Kidney (tissue), 14 donors: ENCODE data around the gene ZFP36L1. TPM values are rescaled to one million over a fixed set of nuclear protein-coding genes. Genes with fewer than 3 reads are reported as not detected.

Experiments used
- DNase-seq, 5 donors: peaks; one replicate each; pipeline ENCODE4 v3.0.0-alpha.2; 2013 to 2020
- FAIRE-seq: peaks from 2 replicates; lab custom pipeline; 2012; peaks lifted over from hg19 to GRCh38; lab: Jason Lieb, UNC
- H3K27ac ChIP-seq, 2 donors: one replicate each; pipeline ENCODE4 v1.7.0; 2013; ENCODE audit warnings: low read depth in 2 of 2, low read length in 2 of 2, inconsistent platforms in 1 of 2
- H3K27me3 ChIP-seq: one replicate; pipeline ENCODE4 v1.7.1; 2013; ENCODE audit warnings: low read length, inconsistent platforms; ENCODE audit not compliant: control insufficient read depth, insufficient read depth
- H3K36me3 ChIP-seq, 3 donors: one replicate each; pipeline versions ENCODE4 v1.7.0 to v1.7.1; 2013; ENCODE audit warnings: low read length in 3 of 3, control low read depth in 1 of 3, inconsistent platforms in 1 of 3; ENCODE audit not compliant: insufficient read depth in 3 of 3, control insufficient read depth in 2 of 3
- H3K4me1 ChIP-seq, 3 donors: one replicate each; pipeline versions ENCODE4 v1.7.0 to v1.7.1; 2013; ENCODE audit warnings: low read length in 3 of 3, inconsistent platforms in 1 of 3, low read depth in 1 of 3; ENCODE audit not compliant: control insufficient read depth in 2 of 3, insufficient read depth in 2 of 3
- H3K4me3 ChIP-seq, 3 donors: one replicate each; pipeline versions ENCODE4 v1.7.0 to v1.8.1; 2013; ENCODE audit warnings: low read length in 3 of 3, control low read depth in 1 of 3, inconsistent platforms in 1 of 3
- H3K9ac ChIP-seq, 3 donors: one replicate each; pipeline versions ENCODE4 v1.7.0 to v1.7.1; 2013; ENCODE audit warnings: low read length in 3 of 3, control low read depth in 1 of 3, inconsistent platforms in 1 of 3
- H3K9me3 ChIP-seq, 3 donors: one replicate each; pipeline versions ENCODE4 v1.7.0 to v1.7.1; 2013; ENCODE audit warnings: low read length in 3 of 3, control low read depth in 1 of 3, inconsistent platforms in 1 of 3; ENCODE audit not compliant: control insufficient read depth in 2 of 3, insufficient read depth in 1 of 3
- CTCF ChIP-seq: IDR thresholded peaks from 3 replicates; pipeline ENCODE4 v1.5.1; 2012; ENCODE audit warnings: mild to moderate bottlenecking, moderate library complexity, borderline replicate concordance; ENCODE audit not compliant: insufficient read depth; ENCODE audit errors: extremely low read depth
- intact Hi-C: fragments of 100-400 bp; cut with DNase I; formaldehyde crosslinking; loops from one replicate; pipeline ENCODE4 v1.11.1; 2022
- polyA plus RNA-seq: library from polyadenylated mRNA; stranded (reverse); fragments of 350-450 nt; fragmentation: Illumina TruSeq; extraction: RNeasy Lipid Tissue Mini Kit (QIAGEN cat#74804); gene quantifications from one replicate; pipeline ENCODE4 v1.2.3, GENCODE V29; 2014; ENCODE audit warnings: low read depth, low replicate concordance; ENCODE audit not compliant: insufficient read depth
- total RNA-seq: library from RNA; stranded (reverse); fragmentation: NEBNext Ultra II Directional; extraction: Animal tissue kit (Norgen Biotek cat#: 25700); gene quantifications from one replicate; pipeline ENCODE4 v1.2.1, GENCODE V29; 2021
- donor health status: control.
- donor health status: control.
- donor health status: control.
- donor health status: control.
- donor health status: control.
- donor health status: DM: yes; HTN: yes; CAD: no.
- donor health status: Normal renal cell carcinoma (clear cell type).

The ZFP36L1 gene
- total and polyA plus RNA-seq, 2 donors from 2014 or later, result 73.3 to 289 TPM

GRCh38 chr14:68822926-68823325 lies 30.1 kb upstream of the ZFP36L1 start:
- intact Hi-C loops, result loop anchor here (10.0 kb wide), 1 partner anchor 888 kb away; no protein-coding TSS in a partner anchor

DNA sequence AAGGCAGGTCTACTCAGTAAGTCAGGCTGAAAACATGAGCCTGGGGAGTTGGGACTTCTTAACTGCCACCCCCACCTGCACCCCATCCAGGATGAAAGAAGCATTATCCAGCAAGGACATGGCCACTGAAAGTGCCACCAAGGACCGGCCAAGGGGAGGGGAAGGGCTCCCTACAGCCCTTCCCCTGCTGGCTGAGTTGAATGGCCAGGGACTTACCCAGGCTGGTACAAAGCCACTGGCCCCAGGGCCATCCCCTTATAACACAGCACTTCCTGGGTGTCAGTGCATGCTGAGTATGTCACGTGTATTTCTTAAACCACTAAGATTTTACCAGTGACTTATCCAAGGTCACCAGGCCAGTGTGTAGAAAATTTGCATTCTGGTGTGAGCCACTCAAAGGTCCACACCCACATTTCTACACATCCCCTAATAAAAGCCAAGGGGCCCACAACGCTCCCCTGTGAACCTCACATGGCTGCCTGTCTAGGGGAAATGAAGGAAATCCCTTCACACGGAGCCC lies 29.3 kb upstream of the ZFP36L1 start:
- no peak overlapping the region for H3K27ac ChIP-seq
- TF ChIP-seq CTCF, result no peak
- FAIRE-seq, result no peak

More at GRCh38 chr14:68822926-68823325, 30.1 kb upstream of the ZFP36L1 start:
- TF ChIP-seq CTCF, result no peak
- FAIRE-seq (no peak), DNase-seq (no peak)
- peaks cover 0 to 19% (median 15%) of the 10 kb centered on the region in 3 donors for H3K4me1 ChIP-seq
- no peak overlapping the region for H3K9ac ChIP-seq
- H3K9me3 ChIP-seq, result no peaks in the 10 kb centered on the region
- no peak overlapping the region for H3K27ac ChIP-seq
- no peaks in the 10 kb centered on the region for H3K36me3 ChIP-seq
- H3K27me3 ChIP-seq, result no peaks in the 10 kb centered on the region
- no peak overlapping the region for H3K4me3 ChIP-seq

DNA sequence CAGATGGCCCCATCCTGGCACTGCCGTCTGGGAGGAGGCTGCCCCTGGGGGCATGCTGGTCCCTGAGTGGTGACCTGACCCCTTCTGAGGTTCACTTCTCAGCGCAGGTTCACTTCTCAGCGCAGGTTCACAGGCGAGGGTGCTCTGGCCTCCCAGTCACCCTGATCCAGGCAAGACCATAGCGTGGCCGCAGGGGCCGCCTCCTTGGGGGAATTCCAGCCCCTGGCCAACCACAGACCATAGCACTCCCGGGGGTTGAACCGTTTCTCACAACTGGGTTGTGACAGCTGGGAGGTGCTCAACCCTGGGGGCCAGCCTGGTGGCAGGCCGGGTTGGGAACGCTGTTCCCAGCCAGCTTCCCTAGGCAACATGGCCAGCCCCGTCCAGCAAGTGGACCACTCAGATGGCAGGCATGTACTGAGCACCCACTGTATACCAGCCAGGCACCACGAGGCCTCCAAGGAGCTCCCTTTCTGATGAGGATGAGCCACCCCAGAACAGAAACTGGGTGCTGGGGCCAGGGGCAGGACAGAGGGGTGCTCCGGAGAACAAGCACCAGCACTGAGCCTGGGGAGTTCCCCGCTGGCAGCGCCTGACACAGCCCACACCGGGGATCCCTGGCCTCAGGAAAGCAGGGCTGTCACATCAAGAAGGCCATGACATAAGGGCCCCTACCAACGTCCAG lies 28.3 kb upstream of the ZFP36L1 start:
- Histone ChIP-seq H3K4me3 (no peak overlapping the region), H3K36me3 (no peaks in the 10 kb centered on the region), H3K4me1 (peaks cover 0 to 20% (median 19%) of the 10 kb centered on the region in 3 donors), H3K9me3 (no peaks in the 10 kb centered on the region), H3K27me3 (no peaks in the 10 kb centered on the region), H3K27ac (no peak overlapping the region), H3K9ac (no peak overlapping the region)
- intact Hi-C loops, result loop anchor here (10.0 kb wide), 1 partner anchor 886 kb away; no protein-coding TSS in a partner anchor
- TF ChIP-seq CTCF, result no peak
- FAIRE-seq, result no peak
- DNase-seq, result no peak

More for the DNA sequence above, 29.3 kb upstream of the ZFP36L1 start:
- Histone ChIP-seq H3K9me3 (no peaks in the 10 kb centered on the region), H3K4me1 (peaks cover 0 to 19% (median 15%) of the 10 kb centered on the region in 3 donors), H3K9ac (no peak overlapping the region), H3K36me3 (no peaks in the 10 kb centered on the region), H3K4me3 (no peak overlapping the region), H3K27me3 (no peaks in the 10 kb centered on the region)
- intact Hi-C loops, result loop anchor here (10.0 kb wide), 1 partner anchor 887 kb away; no protein-coding TSS in a partner anchor
- DNase-seq, result no peak
